Heart left ventricle (tissue), 13 donors: ENCODE results near the gene PGD.

ENCODE experiments used
- POLR2A ChIP-seq, 2 donors: fragments of 450-650 bp; IDR thresholded peaks; one replicate each; pipeline ENCODE4 v1.6.1; 2017; ENCODE audit warnings: antibody characterized with exemption in 2 of 2, mild to moderate bottlenecking in 2 of 2, moderate library complexity in 2 of 2
- TF ChIP-seq, protein P1 (sequence below), 12 donors: fragments of 200-600 bp; sonication (generic) in 4 of 12; IDR thresholded peaks; one replicate each; pipeline versions ENCODE4 v1.5.0 to v1.8.0; 2018 to 2022; ENCODE audit warnings: antibody characterized with exemption in 12 of 12, mild to moderate bottlenecking in 5 of 12
- donor health status: ischemic (EF 13 %, LVEDD 7.1; RV severe dilation, severe dysfunction).
- donor health status: DM: no; HTN: yes; CAD: no.
- donor health status: DM: no; HTN: no; CAD: no.
- donor health status: ischemic (EF 25% LVEDD 6.9; RV normal size, moderate dysfunction).
- donor health status: ischemic (EF 25% LVEDD 5.7; RV mildly dilated, moderate dysfunction).
- donor health status: ischemic (EF 35%, LVEDD 5.7; RV mildly dilated, moderate dysfunction).
- donor health status: nonischemic (EF 11% LVEDD 7.7; RV severe dilation, severe dysfunction).
- donor health status: DM: yes; HTN: yes; CAD: no.
- donor health status: PGD.
- donor health status: ischemic (EF 29% LVEDD 5.4; RV normal size, mild dysfunction).
- donor health status: nonischemic (EF 23%, LVEDD 6.1; RV moderate dilation, normal function).

- TF ChIP-seq, protein P1, sequence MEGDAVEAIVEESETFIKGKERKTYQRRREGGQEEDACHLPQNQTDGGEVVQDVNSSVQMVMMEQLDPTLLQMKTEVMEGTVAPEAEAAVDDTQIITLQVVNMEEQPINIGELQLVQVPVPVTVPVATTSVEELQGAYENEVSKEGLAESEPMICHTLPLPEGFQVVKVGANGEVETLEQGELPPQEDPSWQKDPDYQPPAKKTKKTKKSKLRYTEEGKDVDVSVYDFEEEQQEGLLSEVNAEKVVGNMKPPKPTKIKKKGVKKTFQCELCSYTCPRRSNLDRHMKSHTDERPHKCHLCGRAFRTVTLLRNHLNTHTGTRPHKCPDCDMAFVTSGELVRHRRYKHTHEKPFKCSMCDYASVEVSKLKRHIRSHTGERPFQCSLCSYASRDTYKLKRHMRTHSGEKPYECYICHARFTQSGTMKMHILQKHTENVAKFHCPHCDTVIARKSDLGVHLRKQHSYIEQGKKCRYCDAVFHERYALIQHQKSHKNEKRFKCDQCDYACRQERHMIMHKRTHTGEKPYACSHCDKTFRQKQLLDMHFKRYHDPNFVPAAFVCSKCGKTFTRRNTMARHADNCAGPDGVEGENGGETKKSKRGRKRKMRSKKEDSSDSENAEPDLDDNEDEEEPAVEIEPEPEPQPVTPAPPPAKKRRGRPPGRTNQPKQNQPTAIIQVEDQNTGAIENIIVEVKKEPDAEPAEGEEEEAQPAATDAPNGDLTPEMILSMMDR (IDR thresholded peaks at IDR 0.05): no peak
- TF ChIP-seq POLR2A (IDR thresholded peaks at IDR 0.05): no peak
These were observed 38.2 kb downstream of the PGD start for GRCh38 chr1:10437052-10437451.
